ENCODE data around the gene FLYWCH1.
A peak's percentile ranks its signal among the peaks of the same experiment; 100 is the strongest.

The FLYWCH1 gene

DNA sequence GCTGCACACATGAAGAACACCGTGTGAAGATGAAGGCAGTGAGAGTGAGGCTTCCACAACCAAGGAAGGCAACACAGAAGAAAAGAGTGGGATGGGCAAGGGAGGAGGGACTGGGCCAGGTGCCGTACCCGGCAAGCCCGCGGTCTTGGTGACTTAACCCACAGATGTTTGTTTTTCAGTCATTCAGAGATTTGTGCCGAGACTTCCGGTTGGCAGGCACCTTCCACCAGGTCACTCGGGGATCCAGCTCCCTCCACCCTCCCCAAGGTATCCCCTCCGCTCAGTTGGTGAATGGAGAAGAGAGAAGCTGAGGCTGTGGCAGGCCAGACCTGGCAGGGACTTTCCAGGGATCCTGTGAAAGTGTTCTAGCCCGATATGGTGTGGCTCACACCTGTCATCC lies 47.5 kb downstream of the FLYWCH1 start:
- no peak for TF ChIP-seq CTCF (conservative IDR thresholded peaks at IDR 0.05)

DNA sequence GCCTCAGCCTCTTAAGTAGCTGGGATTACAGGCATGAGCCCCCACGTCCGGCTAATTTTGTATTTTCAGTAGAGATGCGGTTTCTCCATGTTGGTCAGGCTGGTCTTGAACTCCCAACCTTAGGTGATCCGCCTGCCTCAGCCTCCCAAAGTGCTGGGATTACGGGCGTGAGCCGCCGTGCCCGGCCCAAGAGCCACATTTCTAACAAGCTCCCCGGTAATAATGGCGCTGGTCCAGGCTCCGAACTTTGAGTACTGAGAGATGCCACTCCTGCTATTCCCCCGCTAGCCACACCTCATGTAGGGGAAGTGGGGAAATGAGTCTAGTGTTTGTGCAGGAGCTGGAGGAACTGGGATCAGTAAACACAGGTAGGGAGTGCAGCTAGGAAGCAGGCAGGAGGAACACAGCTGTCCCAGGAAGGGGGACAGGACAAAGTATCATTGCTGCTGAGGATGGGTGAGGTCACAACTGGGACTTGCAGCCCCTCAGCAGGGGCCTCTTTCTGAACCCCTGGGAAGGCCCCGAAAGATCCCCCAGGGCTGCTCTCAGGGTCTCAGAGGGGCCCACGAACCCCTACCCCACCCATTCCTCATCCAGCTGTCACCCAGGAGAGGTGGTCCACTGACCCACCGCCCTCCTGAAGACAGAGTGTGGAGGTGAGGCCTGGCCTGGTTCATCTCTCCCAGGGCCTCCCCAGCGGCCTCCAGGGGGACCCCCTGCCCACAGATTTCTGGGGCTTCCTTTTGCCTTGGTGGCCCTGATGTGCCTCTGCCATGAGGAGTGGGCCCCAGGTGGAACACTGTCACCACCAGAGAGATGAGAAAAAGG lies 48.7 kb downstream of the FLYWCH1 start:
- no peak overlapping the region for H3K27ac ChIP-seq
- TF ChIP-seq CTCF (conservative IDR thresholded peaks at IDR 0.05) = no peak

More for the DNA sequence above, 47.5 kb downstream of the FLYWCH1 start:
- H3K27ac ChIP-seq = no peak overlapping the region

DNA sequence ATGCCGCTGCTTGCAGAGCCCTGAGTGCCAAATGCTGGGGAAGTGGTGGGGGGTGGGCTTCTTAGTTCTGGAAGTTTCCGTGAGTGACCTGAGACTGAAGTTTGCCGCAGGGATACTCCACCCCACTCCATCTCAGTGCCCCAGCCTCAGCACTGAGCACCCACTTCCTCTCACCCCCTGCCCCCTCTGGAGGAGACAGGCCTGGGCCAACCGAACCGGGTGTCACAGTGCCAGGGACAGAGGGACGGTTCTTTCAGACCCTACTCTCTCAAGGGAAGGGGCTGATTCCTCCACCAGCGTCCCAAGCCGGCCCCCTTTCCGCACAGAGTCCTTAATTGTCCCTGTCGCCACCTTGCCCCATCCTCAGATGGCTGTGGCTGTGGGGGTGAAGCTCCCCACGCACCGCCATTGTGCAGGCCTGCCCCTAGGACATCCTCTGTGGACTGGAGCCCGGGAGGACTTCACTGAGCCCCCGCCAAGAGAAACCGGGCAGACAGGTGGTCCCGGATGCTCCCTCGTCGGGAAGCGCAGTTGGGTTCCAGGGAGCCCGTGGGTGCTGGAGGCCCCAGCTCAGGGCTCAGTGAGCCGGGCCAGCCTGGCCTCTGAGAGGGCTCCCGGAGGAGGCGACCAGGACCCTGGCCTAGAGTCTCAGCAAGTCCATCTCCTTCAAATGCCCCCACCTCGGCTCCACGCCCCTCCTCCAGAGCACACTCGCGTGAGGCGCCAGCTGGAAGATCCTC lies 50.8 kb downstream of the FLYWCH1 start:
- no peak for TF ChIP-seq CTCF (conservative IDR thresholded peaks at IDR 0.05)
- H3K27ac ChIP-seq = no peak overlapping the region

GRCh38 chr16:2963074-2963722 lies 51.5 kb downstream of the FLYWCH1 start:
- H3K27ac ChIP-seq = peak overlapping the region; percentile 68
- TF ChIP-seq CTCF (conservative IDR thresholded peaks at IDR 0.05) = no peak

DNA sequence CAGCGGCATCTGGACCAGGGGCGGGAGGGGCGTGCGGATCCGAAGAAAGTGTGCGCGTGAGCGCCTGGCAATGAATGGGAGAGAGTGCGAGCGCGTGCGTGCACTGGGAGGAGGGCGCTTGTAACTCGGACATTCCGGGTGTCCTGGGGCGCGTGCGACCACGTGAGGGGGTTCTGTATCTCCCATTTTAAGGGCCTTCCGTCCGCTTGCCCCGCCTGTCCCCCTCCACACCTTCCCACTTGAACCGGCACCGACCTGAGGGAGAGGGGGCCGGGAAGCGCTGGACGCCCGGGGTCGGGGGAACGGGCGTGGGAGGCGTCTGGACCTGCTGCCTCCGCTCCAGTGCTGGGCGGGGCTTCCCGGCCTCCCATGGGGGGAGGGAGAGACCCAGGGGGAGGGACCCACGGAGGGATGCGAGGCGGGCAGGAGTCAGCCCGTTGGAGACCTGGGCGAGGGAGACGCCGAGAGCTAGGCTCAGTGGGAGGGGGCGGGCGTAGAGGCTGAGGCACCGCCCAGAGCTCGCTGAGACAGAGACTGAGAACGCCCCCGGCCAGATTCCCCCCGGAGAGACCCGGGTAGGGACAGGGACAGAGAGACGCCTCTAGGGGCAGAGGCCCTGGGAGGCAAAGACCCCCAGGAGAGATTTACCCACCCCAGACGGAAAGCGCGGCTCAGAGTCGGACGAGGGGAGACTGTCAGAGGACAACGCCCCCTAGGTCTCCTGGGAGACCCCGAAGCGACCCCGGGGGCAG lies 52.2 kb downstream of the FLYWCH1 start, which contains the start of gene KREMEN2:
Gene KREMEN2, plus strand, starts transcription at position 553 of the 752 bp plus-strand sequence. CDS start 246 bp downstream, outside the sequence.
- H3K27ac ChIP-seq = peak within 1 kb of the TSS; percentile 68
- no peak for TF ChIP-seq CTCF (conservative IDR thresholded peaks at IDR 0.05)

DNA sequence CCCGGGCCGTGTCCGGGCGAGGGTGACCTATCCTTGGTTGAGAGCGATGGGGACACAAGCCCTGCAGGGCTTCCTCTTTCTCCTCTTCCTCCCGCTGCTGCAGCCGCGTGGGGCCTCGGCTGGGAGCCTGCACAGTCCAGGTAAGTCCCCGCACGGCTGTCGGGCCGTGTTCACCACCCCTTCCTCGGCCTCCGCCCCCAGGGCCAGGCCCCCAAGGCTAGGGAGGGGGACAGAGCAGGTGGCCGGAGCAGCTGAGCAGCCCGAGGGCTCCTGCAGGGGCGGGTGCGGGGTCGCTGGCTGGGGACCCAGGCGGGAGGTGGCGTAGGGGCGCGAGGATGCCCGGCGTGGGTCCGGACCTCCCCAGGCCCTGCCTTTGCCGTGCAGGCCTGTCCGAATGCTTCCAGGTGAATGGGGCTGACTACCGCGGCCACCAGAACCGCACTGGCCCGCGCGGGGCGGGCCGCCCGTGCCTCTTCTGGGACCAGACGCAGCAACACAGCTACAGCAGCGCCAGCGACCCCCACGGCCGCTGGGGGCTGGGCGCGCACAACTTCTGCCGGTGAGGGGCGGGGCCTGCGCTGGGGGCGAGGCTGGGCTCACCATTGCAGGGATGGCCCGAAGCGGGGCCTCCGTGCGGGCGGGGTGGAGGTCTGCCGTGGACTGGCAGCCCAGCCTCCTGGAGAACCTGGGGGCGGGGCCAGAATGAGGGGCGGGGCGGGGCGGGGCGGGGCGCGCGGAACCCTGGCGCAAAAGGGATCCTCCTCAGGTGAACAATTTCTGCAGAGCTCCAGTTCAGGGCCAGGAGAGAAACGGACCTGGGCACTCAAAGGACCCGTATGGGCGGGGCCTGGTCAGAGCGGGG lies 53.0 kb downstream of the FLYWCH1 start:
- no peak for TF ChIP-seq CTCF (conservative IDR thresholded peaks at IDR 0.05)
- H3K27ac ChIP-seq = peak overlapping the region; percentile 68

Data from VCaP (cell line).